Renal cortex interstitium (tissue), 11 donors: ENCODE data around the gene DNAJC16. TPM values are rescaled to one million over a fixed set of nuclear protein-coding genes. Genes with fewer than 3 reads are reported as not detected.

Experiments
- DNase-seq, 11 donors: peaks; one replicate each; pipeline ENCODE4 v3.0.0-alpha.2; 2013; ENCODE audit warnings: low read depth in 9 of 11, low spot score in 4 of 11; ENCODE audit errors: extremely low read depth in 1 of 11
- polyA plus RNA-seq, 3 donors: library from polyadenylated mRNA; unstranded; fragments of 120-200 nt; gene quantifications; one replicate each; pipeline ENCODE4 v1.2.1, GENCODE V29; 2013; ENCODE audit not compliant: insufficient read length in 3 of 3

The DNAJC16 gene
- polyA plus RNA-seq, 3 donors, result 27.0 to 40.5 (median 31.6) TPM

GRCh38 chr1:15624133-15624714, 97.6 kb downstream of the DNAJC16 start:
- DNase-seq, result no peak

- DNase-seq, result no peak
These were observed 98.6 kb downstream of the DNAJC16 start for GRCh38 chr1:15625056-15625917.

Other genes starting within 250 kb of the DNAJC16 start
- 10 to 100 TPM in 2 of 3 donors, 1 to 10 TPM in 1; 9.6 to 19.8 (median 14.5) TPM for gene EFHD2, start 117.0 kb upstream of the DNAJC16 start, polyA plus RNA-seq
- gene CTRC, start 88.4 kb upstream of the DNAJC16 start, polyA plus RNA-seq, result under 1 TPM; 0.09 to 0.36 (median 0.25) TPM
- under 1 TPM in 1 of 3 donors, not detected in 2; 0.41 TPM for gene CELA2A, start 70.1 kb upstream of the DNAJC16 start, polyA plus RNA-seq
- under 1 TPM; 0.32 to 0.61 (median 0.56) TPM for gene CELA2B, start 50.7 kb upstream of the DNAJC16 start, polyA plus RNA-seq
- 10 to 100 TPM; 29.8 to 58.8 (median 34.1) TPM for gene CASP9, start 2.6 kb upstream of the DNAJC16 start, polyA plus RNA-seq
- gene AGMAT, start 58.2 kb downstream of the DNAJC16 start, polyA plus RNA-seq, result 10 to 100 TPM; 30.6 to 35.6 (median 33.3) TPM
- 10 to 100 TPM; 19.3 to 24.9 (median 22.1) TPM for gene DDI2, start 90.6 kb downstream of the DNAJC16 start, polyA plus RNA-seq
- 10 to 100 TPM; 44.2 to 49.2 (median 45.9) TPM for gene PLEKHM2, start 157.5 kb downstream of the DNAJC16 start, polyA plus RNA-seq
- 1 to 10 TPM; 2.4 to 5.3 (median 2.5) TPM for gene SLC25A34, start 209.4 kb downstream of the DNAJC16 start, polyA plus RNA-seq
- 1 to 10 TPM; 2.9 to 6.3 (median 4.1) TPM for gene TMEM82, start 215.7 kb downstream of the DNAJC16 start, polyA plus RNA-seq
- gene FBLIM1, start 231.9 kb downstream of the DNAJC16 start, polyA plus RNA-seq, result 10 to 100 TPM; 43.8 to 60.8 (median 56.9) TPM